Neural progenitor cell (in vitro differentiated cells): Measurements from ENCODE around the gene GPR68. TPM values are rescaled to one million over a fixed set of nuclear protein-coding genes. Genes with fewer than 3 reads are reported as not detected.

Experiments
- DNase-seq: peaks from one replicate; pipeline ENCODE4 v3.0.0-alpha.2; 2016; ENCODE audit warnings: low spot score
- H2AFZ ChIP-seq: fragments of 200-600 bp; sonication (generic); replicated peaks from 2 replicates; pipeline ENCODE4 v1.6.1; 2016; ENCODE audit warnings: antibody characterized with exemption
- H3F3A ChIP-seq: fragments of 200-600 bp; sonication (generic); 2 replicates; pipeline ENCODE4 v1.6.1; 2016; ENCODE audit warnings: antibody characterized with exemption, low read depth
- H3K27ac ChIP-seq: fragments of 200-600 bp; sonication (generic); 2 replicates; pipeline ENCODE4 v1.5.1; 2016; ENCODE audit warnings: mild to moderate bottlenecking
- H3K27me3 ChIP-seq: fragments of 200-600 bp; sonication (generic); 2 replicates; pipeline ENCODE4 v1.6.1; 2016; ENCODE audit warnings: mild to moderate bottlenecking, moderate library complexity
- H3K36me3 ChIP-seq: fragments of 200-600 bp; sonication (generic); 2 replicates; pipeline ENCODE4 v1.5.1; 2016
- H3K4me1 ChIP-seq: fragments of 200-600 bp; sonication (generic); 2 replicates; pipeline ENCODE4 v1.6.1; 2016; ENCODE audit warnings: mixed run types
- H3K4me2 ChIP-seq: fragments of 200-600 bp; sonication (generic); 2 replicates; pipeline ENCODE4 v1.6.1; 2016
- H3K4me3 ChIP-seq: fragments of 200-600 bp; sonication (generic); 2 replicates; pipeline ENCODE4 v1.5.1; 2016
- H3K79me2 ChIP-seq: fragments of 200-600 bp; sonication (generic); 2 replicates; pipeline ENCODE4 v1.6.1; 2016; ENCODE audit warnings: low read depth
- H3K9ac ChIP-seq: fragments of 200-600 bp; sonication (generic); 2 replicates; pipeline ENCODE4 v1.6.1; 2016
- H3K9me3 ChIP-seq: fragments of 200-600 bp; sonication (generic); 2 replicates; pipeline ENCODE4 v1.5.1; 2016; ENCODE audit warnings: low read depth
- H4K20me1 ChIP-seq: fragments of 200-600 bp; sonication (generic); 2 replicates; pipeline ENCODE4 v1.6.1; 2016; ENCODE audit warnings: low read depth
- H3K27ac Mint-ChIP-seq: 3 replicates; pipeline ENCODE4 v1.8.0; 2021; ENCODE audit warnings: mixed read lengths
- H3K27me3 Mint-ChIP-seq: 2 replicates; pipeline ENCODE4 v1.8.0; 2022; ENCODE audit warnings: low read depth, mild to moderate bottlenecking, inconsistent platforms, moderate library complexity, mixed read lengths; ENCODE audit not compliant: insufficient read depth
- H3K36me3 Mint-ChIP-seq: 3 replicates; pipeline ENCODE4 v1.8.0; 2021; ENCODE audit warnings: mixed read lengths
- H3K4me1 Mint-ChIP-seq: 3 replicates; pipeline ENCODE4 v1.8.0; 2021; ENCODE audit warnings: mixed read lengths
- H3K4me3 Mint-ChIP-seq: 3 replicates; pipeline ENCODE4 v1.8.0; 2021; ENCODE audit warnings: mild to moderate bottlenecking, moderate library complexity, mixed read lengths
- H3K9me3 Mint-ChIP-seq: 3 replicates; pipeline ENCODE4 v1.8.0; 2020; ENCODE audit warnings: mixed read lengths
- EZH2 ChIP-seq: fragments of 200-600 bp; sonication (generic); IDR thresholded peaks from 2 replicates; pipeline ENCODE4 v1.6.1; 2017; ENCODE audit warnings: antibody characterized with exemption, mild to moderate bottlenecking, moderate library complexity
- EZH2phosphoT487 ChIP-seq: fragments of 200-600 bp; sonication (generic); IDR thresholded peaks from 2 replicates; pipeline ENCODE4 v1.6.1; 2017; ENCODE audit warnings: antibody characterized with exemption
- total RNA-seq: library from RNA; depleted of rRNA; stranded (reverse); fragments of >200 nt; gene quantifications from 2 replicates; pipeline ENCODE4 v1.2.3, GENCODE V29; 2015; ENCODE audit warnings: low replicate concordance
- TF ChIP-seq, protein P1 (sequence below): fragments of 200-600 bp; sonication (generic); IDR thresholded peaks from 2 replicates; pipeline ENCODE4 v1.5.1; 2017; ENCODE audit warnings: antibody characterized with exemption, mild to moderate bottlenecking

Gene GPR68
- total RNA-seq, 1 donor from 2014 or later = not detected

DNA sequence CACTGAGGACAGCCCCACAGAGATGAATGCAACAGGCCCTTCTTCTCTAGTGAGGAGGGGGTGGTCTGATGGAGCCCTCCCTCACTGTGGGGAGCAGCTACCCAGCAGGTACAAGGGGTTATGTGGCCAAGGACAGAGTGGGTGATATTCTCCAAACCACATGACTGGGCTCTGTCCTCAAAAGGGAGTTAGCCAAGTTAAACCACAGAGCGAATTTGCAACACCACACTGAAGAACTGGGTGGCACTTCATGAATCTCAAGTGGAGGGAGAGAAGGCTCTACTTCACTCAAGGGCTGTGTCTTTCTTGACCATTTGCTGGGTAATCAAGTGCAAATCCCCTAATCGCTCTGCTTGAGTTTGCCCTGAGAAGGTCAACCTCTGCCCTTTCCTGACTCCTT is 12.5 kb downstream of the GPR68 start:
- Histone ChIP-seq H3F3A (no peaks in the 10 kb centered on the region), H3K79me2 (no peaks in the 10 kb centered on the region), H4K20me1 (no peaks in the 10 kb centered on the region), H3K4me1 (no peaks in the 10 kb centered on the region), H3K4me3 (no peak overlapping the region), H3K4me2 (no peak overlapping the region), H2AFZ (no peak overlapping the region), H3K9me3 (no peaks in the 10 kb centered on the region), H3K27ac (no peak overlapping the region), H3K9ac (no peak overlapping the region), H3K36me3 (no peaks in the 10 kb centered on the region), H3K27me3 (no peaks in the 10 kb centered on the region)
- no peak overlapping the region for H3K4me3 Mint-ChIP-seq
- H3K27ac Mint-ChIP-seq = no peak overlapping the region
- no peak for DNase-seq
- H3K4me1 Mint-ChIP-seq = peaks cover 4% of the 10 kb centered on the region
- peaks cover 2% of the 10 kb centered on the region for H3K27me3 Mint-ChIP-seq
- peaks cover 14% of the 10 kb centered on the region for H3K36me3 Mint-ChIP-seq
- TF ChIP-seq EZH2phosphoT487 (no peak), EZH2 (no peak)
- TF ChIP-seq, protein P1, sequence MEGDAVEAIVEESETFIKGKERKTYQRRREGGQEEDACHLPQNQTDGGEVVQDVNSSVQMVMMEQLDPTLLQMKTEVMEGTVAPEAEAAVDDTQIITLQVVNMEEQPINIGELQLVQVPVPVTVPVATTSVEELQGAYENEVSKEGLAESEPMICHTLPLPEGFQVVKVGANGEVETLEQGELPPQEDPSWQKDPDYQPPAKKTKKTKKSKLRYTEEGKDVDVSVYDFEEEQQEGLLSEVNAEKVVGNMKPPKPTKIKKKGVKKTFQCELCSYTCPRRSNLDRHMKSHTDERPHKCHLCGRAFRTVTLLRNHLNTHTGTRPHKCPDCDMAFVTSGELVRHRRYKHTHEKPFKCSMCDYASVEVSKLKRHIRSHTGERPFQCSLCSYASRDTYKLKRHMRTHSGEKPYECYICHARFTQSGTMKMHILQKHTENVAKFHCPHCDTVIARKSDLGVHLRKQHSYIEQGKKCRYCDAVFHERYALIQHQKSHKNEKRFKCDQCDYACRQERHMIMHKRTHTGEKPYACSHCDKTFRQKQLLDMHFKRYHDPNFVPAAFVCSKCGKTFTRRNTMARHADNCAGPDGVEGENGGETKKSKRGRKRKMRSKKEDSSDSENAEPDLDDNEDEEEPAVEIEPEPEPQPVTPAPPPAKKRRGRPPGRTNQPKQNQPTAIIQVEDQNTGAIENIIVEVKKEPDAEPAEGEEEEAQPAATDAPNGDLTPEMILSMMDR = no peak
- H3K9me3 Mint-ChIP-seq = peaks cover 16% of the 10 kb centered on the region

DNA sequence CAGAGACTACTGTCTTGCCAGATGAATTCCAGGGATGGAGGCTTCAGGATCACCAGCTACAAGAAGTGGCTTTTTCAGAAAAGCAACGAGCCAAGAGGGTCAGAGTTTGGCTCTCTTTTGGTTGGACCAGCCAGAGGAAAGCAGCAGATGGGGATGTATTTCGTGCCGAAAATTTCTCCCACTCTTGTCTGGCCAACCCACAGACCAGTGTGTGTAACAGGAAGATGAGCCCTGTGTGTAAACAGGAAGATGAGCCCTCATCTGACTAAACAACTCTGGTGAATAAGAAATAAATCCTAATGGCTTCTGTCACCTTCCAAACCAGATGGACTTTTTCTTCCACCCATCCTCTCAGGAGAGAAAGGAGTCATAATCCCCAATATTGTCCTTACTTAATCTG is 13.1 kb downstream of the GPR68 start:
- H3K27me3 ChIP-seq = no peaks in the 10 kb centered on the region
- H3F3A ChIP-seq = no peaks in the 10 kb centered on the region
- peaks cover 2% of the 10 kb centered on the region for H3K27me3 Mint-ChIP-seq
- no peaks in the 10 kb centered on the region for H4K20me1 ChIP-seq
- H3K79me2 ChIP-seq = no peaks in the 10 kb centered on the region
- H3K4me1 Mint-ChIP-seq = peaks cover 4% of the 10 kb centered on the region
- no peak overlapping the region for H3K27ac ChIP-seq
- peaks cover 16% of the 10 kb centered on the region for H3K9me3 Mint-ChIP-seq
- no peak overlapping the region for H3K4me3 Mint-ChIP-seq
- H3K36me3 Mint-ChIP-seq = peaks cover 14% of the 10 kb centered on the region
- H3K4me2 ChIP-seq = no peak overlapping the region
- H3K27ac Mint-ChIP-seq = no peak overlapping the region
- no peaks in the 10 kb centered on the region for H3K36me3 ChIP-seq
- H3K9ac ChIP-seq = no peak overlapping the region
- no peak overlapping the region for H2AFZ ChIP-seq
- H3K9me3 ChIP-seq = no peaks in the 10 kb centered on the region
- no peak overlapping the region for H3K4me3 ChIP-seq
- DNase-seq = no peak
- H3K4me1 ChIP-seq = no peaks in the 10 kb centered on the region
- TF ChIP-seq EZH2 (no peak), EZH2phosphoT487 (no peak)
- TF ChIP-seq, protein P1 = no peak

DNA sequence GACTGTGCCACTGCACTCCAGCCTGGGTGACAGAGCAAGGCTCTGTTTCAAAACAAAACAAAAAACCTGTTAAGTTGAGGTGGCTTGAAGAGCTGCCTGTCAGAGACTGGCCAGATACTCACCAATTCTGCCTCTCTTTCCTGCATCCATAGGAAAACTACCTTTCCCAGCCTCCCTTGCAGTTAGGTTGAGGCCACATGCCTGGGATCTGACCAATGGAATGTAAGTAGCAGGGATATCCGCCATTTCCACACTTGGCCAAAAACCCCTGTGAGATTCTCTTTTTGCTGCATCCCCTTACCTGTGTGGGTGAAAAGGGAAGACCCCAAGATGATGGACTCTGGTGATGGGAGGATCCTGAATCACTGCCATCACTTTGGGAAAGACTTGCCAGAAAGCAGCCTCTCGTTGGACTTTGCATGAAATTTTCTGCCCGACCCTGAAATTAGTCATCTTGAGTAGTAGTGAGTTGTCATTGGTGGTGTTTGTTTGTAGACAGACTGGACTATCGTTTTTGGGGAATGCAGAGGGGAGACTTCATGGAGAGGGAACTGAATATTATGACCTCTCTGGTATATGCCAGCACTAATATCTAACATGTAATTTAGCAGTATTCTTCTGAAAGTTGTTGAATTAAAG is 14.0 kb downstream of the GPR68 start:
- Mint-ChIP-seq H3K9me3 (peaks cover 10% of the 10 kb centered on the region), H3K4me1 (peaks cover 4% of the 10 kb centered on the region), H3K36me3 (peaks cover 14% of the 10 kb centered on the region), H3K27me3 (peaks cover 2% of the 10 kb centered on the region), H3K4me3 (no peak overlapping the region), H3K27ac (no peak overlapping the region)
- Histone ChIP-seq H3F3A (no peaks in the 10 kb centered on the region), H3K4me1 (no peaks in the 10 kb centered on the region), H3K79me2 (no peaks in the 10 kb centered on the region), H3K4me2 (no peak overlapping the region), H3K36me3 (no peaks in the 10 kb centered on the region), H3K4me3 (no peak overlapping the region), H3K27ac (no peak overlapping the region), H3K9me3 (no peaks in the 10 kb centered on the region), H3K27me3 (no peaks in the 10 kb centered on the region), H4K20me1 (no peaks in the 10 kb centered on the region), H2AFZ (no peak overlapping the region), H3K9ac (no peak overlapping the region)
- DNase-seq = no peak
- TF ChIP-seq, protein P1 = no peak
- TF ChIP-seq EZH2phosphoT487 (no peak), EZH2 (no peak)
